Endodermal cell (in vitro differentiated cells): ENCODE measurements around the gene MYO5B. TPM values are rescaled to one million over a fixed set of nuclear protein-coding genes. Genes with fewer than 3 reads are reported as not detected.
"Not testable (repeated sequence)": the region's sequence is repeated elsewhere in the genome, so short reads cannot be mapped to it uniquely, and the experiment has no call there.

Source experiments
- DNase-seq: peaks from one replicate; pipeline ENCODE4 v3.0.0-alpha.2; 2017
- H3K27ac ChIP-seq: 2 replicates; pipeline ENCODE4 v1.5.1; 2013; ENCODE audit warnings: mild to moderate bottlenecking, low read depth, low read length, moderate library complexity
- H3K27me3 ChIP-seq: 2 replicates; pipeline ENCODE4 v1.6.1; 2013; ENCODE audit warnings: mild to moderate bottlenecking, low read length, moderate library complexity; ENCODE audit not compliant: insufficient read depth, control insufficient read depth, poor library complexity, severe bottlenecking
- H3K36me3 ChIP-seq: 2 replicates; pipeline ENCODE4 v1.7.0; 2013; ENCODE audit warnings: mild to moderate bottlenecking, low read length, moderate library complexity; ENCODE audit not compliant: control insufficient read depth, insufficient read depth
- H3K4me1 ChIP-seq: one replicate; pipeline ENCODE4 v1.7.0; 2013; ENCODE audit warnings: low read length; ENCODE audit not compliant: control insufficient read depth, insufficient read depth
- H3K4me3 ChIP-seq: 2 replicates; pipeline ENCODE4 v1.5.1; 2013; ENCODE audit warnings: mild to moderate bottlenecking, low read length, moderate library complexity
- H3K9ac ChIP-seq: 2 replicates; pipeline ENCODE4 v1.6.1; 2013; ENCODE audit warnings: mild to moderate bottlenecking, low read length, moderate library complexity; ENCODE audit not compliant: poor library complexity, severe bottlenecking; ENCODE audit errors: extremely low read depth
- H3K9me3 ChIP-seq: 2 replicates; pipeline ENCODE4 v1.6.1; 2013; ENCODE audit warnings: mild to moderate bottlenecking, low read length, moderate library complexity; ENCODE audit not compliant: control insufficient read depth
- H3K27ac Mint-ChIP-seq: 2 replicates; pipeline ENCODE4 v1.8.0; 2020; ENCODE audit warnings: mixed read lengths
- H3K27me3 Mint-ChIP-seq: 2 replicates; pipeline ENCODE4 v1.8.0; 2021; ENCODE audit warnings: mild to moderate bottlenecking, mixed read lengths; ENCODE audit not compliant: insufficient read depth
- H3K36me3 Mint-ChIP-seq: 2 replicates; pipeline ENCODE4 v1.8.0; 2020; ENCODE audit warnings: low read depth, mixed read lengths
- H3K4me1 Mint-ChIP-seq: 2 replicates; pipeline ENCODE4 v1.8.0; 2020; ENCODE audit warnings: mixed read lengths
- H3K4me3 Mint-ChIP-seq: 2 replicates; pipeline ENCODE4 v1.8.0; 2020; ENCODE audit warnings: mild to moderate bottlenecking, moderate library complexity, mixed read lengths
- H3K9me3 Mint-ChIP-seq: 2 replicates; pipeline ENCODE4 v1.8.0; 2020; ENCODE audit warnings: mild to moderate bottlenecking, mixed read lengths
- WGBS, 2 experiments: methylation state at CpG; one replicate each; pipeline versions ENCODE4 v1.1.5 to v1.1.7; 2013; ENCODE audit warnings: missing lambda C conversion rate in 2 of 2, mixed read lengths in 1 of 2; ENCODE audit not compliant: insufficient coverage in 1 of 2, insufficient read length in 1 of 2; 5-methylcytosine and 5-hydroxymethylcytosine counted together
- total RNA-seq, 2 donors: library from RNA; stranded (reverse); fragmentation: NEBNext Ultra II Directional in 1 of 2; extraction: Animal tissue kit (Norgen Biotek cat#: 25700) in 1 of 2; gene quantifications; 2 replicates in 1 of 2; 3 replicates in 1 of 2; pipeline ENCODE4 v1.2.1, GENCODE V29; 2021
- TF ChIP-seq, protein P1 (sequence below): fragments of 200-600 bp; sonication (generic); conservative IDR thresholded peaks from 2 replicates; pipeline ENCODE4 v1.5.0; 2021; ENCODE audit warnings: antibody characterized with exemption, mild to moderate bottlenecking

Gene MYO5B
- total RNA-seq, 2 donors from 2014 or later = 12.2 to 16.8 TPM

- peaks cover 2% of the 10 kb centered on the region for H3K27me3 Mint-ChIP-seq
- Histone ChIP-seq H3K4me1 (no peaks in the 10 kb centered on the region), H3K4me3 (peak overlapping the region; percentile 83), H3K27ac (peak overlapping the region; percentile 6), H3K36me3 (peaks cover 14% of the 10 kb centered on the region), H3K9me3 (peaks cover 32% of the 10 kb centered on the region), H3K9ac (peak overlapping the region; percentile 72), H3K27me3 (no peaks in the 10 kb centered on the region)
- H3K27ac Mint-ChIP-seq = peak overlapping the region; percentile 95
- DNase-seq = peak; percentile 45
- WGBS, 2 experiments = 27 to 41% methylated on average over 9 to 13 of the region's 13 CpGs
- H3K36me3 Mint-ChIP-seq = peaks cover 36% of the 10 kb centered on the region
- TF ChIP-seq, protein P1, sequence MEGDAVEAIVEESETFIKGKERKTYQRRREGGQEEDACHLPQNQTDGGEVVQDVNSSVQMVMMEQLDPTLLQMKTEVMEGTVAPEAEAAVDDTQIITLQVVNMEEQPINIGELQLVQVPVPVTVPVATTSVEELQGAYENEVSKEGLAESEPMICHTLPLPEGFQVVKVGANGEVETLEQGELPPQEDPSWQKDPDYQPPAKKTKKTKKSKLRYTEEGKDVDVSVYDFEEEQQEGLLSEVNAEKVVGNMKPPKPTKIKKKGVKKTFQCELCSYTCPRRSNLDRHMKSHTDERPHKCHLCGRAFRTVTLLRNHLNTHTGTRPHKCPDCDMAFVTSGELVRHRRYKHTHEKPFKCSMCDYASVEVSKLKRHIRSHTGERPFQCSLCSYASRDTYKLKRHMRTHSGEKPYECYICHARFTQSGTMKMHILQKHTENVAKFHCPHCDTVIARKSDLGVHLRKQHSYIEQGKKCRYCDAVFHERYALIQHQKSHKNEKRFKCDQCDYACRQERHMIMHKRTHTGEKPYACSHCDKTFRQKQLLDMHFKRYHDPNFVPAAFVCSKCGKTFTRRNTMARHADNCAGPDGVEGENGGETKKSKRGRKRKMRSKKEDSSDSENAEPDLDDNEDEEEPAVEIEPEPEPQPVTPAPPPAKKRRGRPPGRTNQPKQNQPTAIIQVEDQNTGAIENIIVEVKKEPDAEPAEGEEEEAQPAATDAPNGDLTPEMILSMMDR = no peak
- H3K9me3 Mint-ChIP-seq = peaks cover 32% of the 10 kb centered on the region
- H3K4me3 Mint-ChIP-seq = peak overlapping the region; percentile 92
- H3K4me1 Mint-ChIP-seq = peaks cover 20% of the 10 kb centered on the region
Measured at GRCh38 chr18:49812286-49813068, 382.5 kb downstream of the MYO5B start.

DNA sequence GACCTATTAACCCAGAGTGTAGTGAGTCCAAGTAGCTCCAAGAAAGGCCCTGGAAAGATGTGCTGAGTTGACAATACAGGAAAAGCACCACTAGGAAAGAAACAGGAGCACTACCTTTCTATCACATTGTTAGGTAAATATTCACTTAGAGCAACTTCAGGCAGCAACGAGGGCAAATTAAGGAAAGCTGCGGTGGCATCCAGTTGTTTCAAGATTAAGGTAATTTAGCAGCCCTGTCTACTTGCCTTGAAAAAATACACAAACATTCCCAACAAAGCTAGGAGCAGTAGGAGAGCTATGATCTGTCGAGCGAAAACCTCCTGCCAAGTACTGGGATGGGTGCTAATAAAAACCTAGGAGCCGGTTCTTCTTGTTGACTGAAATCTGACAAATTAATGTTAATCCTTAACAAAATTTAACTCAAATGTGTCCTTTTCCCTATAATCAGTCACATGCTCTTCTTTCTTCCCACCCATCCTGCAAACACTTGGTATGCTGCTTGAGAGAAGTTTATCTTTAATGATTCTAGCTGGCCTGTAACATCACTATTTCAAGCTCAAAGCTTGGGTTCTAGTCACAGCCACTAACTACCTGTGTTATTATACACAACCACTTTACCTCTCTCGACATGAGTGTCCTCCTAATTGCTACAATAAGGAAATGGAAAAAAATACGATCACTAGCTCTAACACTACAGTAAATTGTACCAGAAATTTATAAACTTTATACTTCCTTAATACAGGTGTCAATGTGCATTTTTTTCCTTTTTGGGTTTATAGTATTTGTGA is 383.6 kb downstream of the MYO5B start:
- Histone ChIP-seq H3K4me1 (no peaks in the 10 kb centered on the region), H3K9me3 (peaks cover 44% of the 10 kb centered on the region), H3K36me3 (peaks cover 22% of the 10 kb centered on the region), H3K27ac (no peak overlapping the region), H3K27me3 (no peaks in the 10 kb centered on the region), H3K4me3 (peak overlapping the region; percentile 83), H3K9ac (no peak overlapping the region)
- WGBS, 2 experiments = 70 to 73% methylated on average over 2 to 7 of the region's 7 CpGs
- Mint-ChIP-seq H3K4me3 (peak overlapping the region; percentile 92), H3K27ac (peak overlapping the region; percentile 63), H3K27me3 (peaks cover 2% of the 10 kb centered on the region), H3K36me3 (peaks cover 43% of the 10 kb centered on the region), H3K4me1 (peaks cover 20% of the 10 kb centered on the region), H3K9me3 (peaks cover 42% of the 10 kb centered on the region)
- no peak for DNase-seq
- TF ChIP-seq, protein P1 = no peak

DNA sequence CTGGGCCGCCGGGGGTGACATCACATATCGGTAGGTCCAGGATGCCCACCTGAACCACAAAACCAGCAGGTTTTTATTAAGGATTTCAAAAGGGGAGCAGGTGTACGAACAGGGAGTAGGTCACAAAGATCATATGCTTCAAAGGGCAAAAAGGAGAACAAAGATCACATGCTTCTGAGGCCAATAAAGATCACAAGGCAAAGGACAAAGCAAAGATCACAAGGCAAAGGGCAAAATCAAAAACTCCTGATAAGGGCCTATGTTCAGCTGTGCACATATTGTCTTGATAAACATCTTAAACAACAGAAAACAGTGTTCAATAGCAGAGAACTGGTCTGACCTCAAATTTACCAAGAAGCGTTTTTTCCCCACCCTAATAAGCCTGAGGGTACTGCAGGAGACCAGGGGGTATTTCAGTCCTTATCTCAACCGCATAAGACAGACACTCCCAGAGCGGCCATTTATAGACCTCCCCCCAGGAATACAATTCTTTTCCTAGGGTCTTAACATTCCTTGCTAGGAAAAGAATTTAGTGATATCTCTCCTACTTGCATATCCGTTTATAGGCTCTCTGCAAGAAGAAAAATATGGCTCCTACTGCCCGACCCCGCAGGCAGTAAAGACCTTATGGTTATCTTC is 386.3 kb downstream of the MYO5B start:
- not testable (repeated sequence) for H3K27me3 ChIP-seq, H3K4me1 ChIP-seq, H3K27me3 Mint-ChIP-seq, H3K4me3 Mint-ChIP-seq, H3K27ac Mint-ChIP-seq, DNase-seq, H3K9ac ChIP-seq, H3K27ac ChIP-seq
- Mint-ChIP-seq H3K4me1 (peaks cover 16% of the 10 kb centered on the region), H3K36me3 (peaks cover 52% of the 10 kb centered on the region), H3K9me3 (peaks cover 48% of the 10 kb centered on the region)
- Histone ChIP-seq H3K4me3 (peak overlapping the region; percentile 44), H3K36me3 (peaks cover 25% of the 10 kb centered on the region), H3K9me3 (peaks cover 51% of the 10 kb centered on the region)
- 92 to 99% methylated on average over 9 to 10 of the region's 10 CpGs for WGBS, 2 experiments
